ENCODE data around the gene SMYD3. TPM values are rescaled to one million over a fixed set of nuclear protein-coding genes. Genes with fewer than 3 reads are reported as not detected.

The SMYD3 gene
- polyA plus RNA-seq, 2 of the 4 experiments (the other 2 are of a cell fraction), result 18.2 to 35.2 TPM

DNA sequence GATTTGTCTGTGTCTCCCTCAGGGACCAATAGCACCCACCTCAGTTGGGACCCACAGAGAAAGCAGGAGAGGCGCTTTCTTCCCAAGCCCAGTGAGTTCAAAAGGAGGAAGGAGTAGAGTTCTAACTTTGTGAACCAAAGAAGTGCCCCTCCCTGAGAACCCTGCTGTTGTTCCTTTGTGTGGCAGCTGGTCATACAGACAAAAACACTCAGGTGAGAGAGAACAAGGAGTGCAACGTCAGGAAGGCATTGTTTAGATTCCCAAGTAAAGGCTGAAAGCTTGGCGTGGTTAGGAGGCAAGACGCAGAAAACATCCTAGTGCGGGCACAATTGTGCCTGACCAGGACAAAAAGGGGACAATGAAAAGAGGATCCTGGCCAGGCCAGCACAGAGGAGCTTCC, 697.7 kb downstream of the SMYD3 start:
- DNase-seq (ENCODE audit: low read depth in 1 of 2, low spot score in 1 of 2) (no peak), ATAC-seq (no peak), FAIRE-seq (no peak)
- no peak overlapping the region for H3K27ac ChIP-seq
- H3K4me2 ChIP-seq, result no peak overlapping the region
- no peaks in the 10 kb centered on the region for H3K9me3 ChIP-seq
- 84% methylated on average over 5 of the region's 5 CpGs for WGBS (ENCODE audit: missing lambda C conversion rate)
- ChIA-PET CTCF (interaction anchor here (0.8 kb wide), 2 partner anchors 16 to 33 kb away, joined by 3 read pairs; no protein-coding TSS in a partner anchor), POLR2A (no interaction called here)
- no peak overlapping the region for H3K4me3 ChIP-seq
- TF ChIP-seq FOSB (CRISPR knock-in tag; IDR thresholded peaks at IDR 0.05) (no peak), NFE2L2 (conservative IDR thresholded peaks at IDR 0.05; ENCODE audit: low read length) (no peak), ZC3H11A (IDR thresholded peaks at IDR 0.05) (no peak), HOXB13 (CRISPR knock-in tag; IDR thresholded peaks at IDR 0.05; ENCODE audit: low read depth) (no peak), EP300 (IDR thresholded peaks at IDR 0.05) (no peak), ZNF302 (CRISPR knock-in tag; IDR thresholded peaks at IDR 0.05) (no peak)
- TF ChIP-seq, protein P1, sequence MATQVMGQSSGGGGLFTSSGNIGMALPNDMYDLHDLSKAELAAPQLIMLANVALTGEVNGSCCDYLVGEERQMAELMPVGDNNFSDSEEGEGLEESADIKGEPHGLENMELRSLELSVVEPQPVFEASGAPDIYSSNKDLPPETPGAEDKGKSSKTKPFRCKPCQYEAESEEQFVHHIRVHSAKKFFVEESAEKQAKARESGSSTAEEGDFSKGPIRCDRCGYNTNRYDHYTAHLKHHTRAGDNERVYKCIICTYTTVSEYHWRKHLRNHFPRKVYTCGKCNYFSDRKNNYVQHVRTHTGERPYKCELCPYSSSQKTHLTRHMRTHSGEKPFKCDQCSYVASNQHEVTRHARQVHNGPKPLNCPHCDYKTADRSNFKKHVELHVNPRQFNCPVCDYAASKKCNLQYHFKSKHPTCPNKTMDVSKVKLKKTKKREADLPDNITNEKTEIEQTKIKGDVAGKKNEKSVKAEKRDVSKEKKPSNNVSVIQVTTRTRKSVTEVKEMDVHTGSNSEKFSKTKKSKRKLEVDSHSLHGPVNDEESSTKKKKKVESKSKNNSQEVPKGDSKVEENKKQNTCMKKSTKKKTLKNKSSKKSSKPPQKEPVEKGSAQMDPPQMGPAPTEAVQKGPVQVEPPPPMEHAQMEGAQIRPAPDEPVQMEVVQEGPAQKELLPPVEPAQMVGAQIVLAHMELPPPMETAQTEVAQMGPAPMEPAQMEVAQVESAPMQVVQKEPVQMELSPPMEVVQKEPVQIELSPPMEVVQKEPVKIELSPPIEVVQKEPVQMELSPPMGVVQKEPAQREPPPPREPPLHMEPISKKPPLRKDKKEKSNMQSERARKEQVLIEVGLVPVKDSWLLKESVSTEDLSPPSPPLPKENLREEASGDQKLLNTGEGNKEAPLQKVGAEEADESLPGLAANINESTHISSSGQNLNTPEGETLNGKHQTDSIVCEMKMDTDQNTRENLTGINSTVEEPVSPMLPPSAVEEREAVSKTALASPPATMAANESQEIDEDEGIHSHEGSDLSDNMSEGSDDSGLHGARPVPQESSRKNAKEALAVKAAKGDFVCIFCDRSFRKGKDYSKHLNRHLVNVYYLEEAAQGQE (IDR thresholded peaks at IDR 0.05), result no peak
- TF ChIP-seq, protein P2, sequence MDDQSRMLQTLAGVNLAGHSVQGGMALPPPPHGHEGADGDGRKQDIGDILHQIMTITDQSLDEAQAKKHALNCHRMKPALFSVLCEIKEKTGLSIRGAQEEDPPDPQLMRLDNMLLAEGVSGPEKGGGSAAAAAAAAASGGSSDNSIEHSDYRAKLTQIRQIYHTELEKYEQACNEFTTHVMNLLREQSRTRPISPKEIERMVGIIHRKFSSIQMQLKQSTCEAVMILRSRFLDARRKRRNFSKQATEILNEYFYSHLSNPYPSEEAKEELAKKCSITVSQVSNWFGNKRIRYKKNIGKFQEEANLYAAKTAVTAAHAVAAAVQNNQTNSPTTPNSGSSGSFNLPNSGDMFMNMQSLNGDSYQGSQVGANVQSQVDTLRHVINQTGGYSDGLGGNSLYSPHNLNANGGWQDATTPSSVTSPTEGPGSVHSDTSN (IDR thresholded peaks at IDR 0.05), result no peak
- no peaks in the 10 kb centered on the region for H3K4me1 ChIP-seq

DNA sequence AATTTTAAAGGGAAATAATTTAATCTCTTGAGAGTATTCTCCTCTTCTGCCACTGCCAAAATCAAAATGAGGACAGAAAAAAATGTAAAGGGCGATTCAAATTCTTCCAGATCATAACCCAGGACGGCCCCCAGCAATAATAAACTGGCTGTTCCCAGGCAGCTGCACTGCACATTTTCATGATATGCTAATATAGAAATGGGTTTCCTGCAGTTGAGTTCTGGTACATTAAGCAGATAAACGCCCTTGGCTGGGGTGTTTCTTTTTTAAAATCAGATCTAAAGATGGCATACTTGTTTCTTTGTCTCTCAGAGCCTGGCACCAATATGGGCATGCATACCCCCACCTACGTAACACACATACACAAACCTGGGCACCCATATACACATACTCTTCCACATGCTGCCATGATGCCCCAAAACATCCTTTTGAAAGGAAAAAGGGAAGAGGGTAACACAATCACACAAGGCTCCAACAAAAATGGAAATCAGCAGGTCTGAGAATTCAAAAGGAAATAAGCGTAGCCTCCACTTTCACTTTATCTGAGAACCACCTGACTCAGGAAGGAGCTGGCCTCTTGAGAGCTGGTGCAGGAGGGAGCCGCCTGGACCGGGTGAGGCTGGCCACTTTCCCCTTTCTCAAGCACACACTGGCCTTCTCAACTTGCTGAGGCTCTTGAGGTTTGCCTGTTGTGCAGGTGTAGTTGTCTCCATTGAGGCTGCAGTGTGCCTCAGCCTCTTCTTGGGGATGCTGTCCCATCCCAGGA, 698.9 kb downstream of the SMYD3 start:
- ATAC-seq (no peak), FAIRE-seq (no peak), DNase-seq (ENCODE audit: low read depth in 1 of 2, low spot score in 1 of 2) (no peak)
- 61% methylated on average over 7 of the region's 7 CpGs for WGBS (ENCODE audit: missing lambda C conversion rate)
- POLR2A ChIA-PET, result no interaction called here
- H3K4me1 ChIP-seq, result no peaks in the 10 kb centered on the region
- TF ChIP-seq RNF2 (IDR thresholded peaks at IDR 0.05; ENCODE audit: borderline replicate concordance, low read depth) (no peak), HOXB5 (CRISPR knock-in tag; IDR thresholded peaks at IDR 0.05) (no peak), HEYL (CRISPR knock-in tag; IDR thresholded peaks at IDR 0.05) (no peak), JUNB (IDR thresholded peaks at IDR 0.05) (no peak), MYC (IDR thresholded peaks at IDR 0.05; ENCODE audit: borderline replicate concordance, low read length) (no peak), POLR2A (IDR thresholded peaks at IDR 0.05; ENCODE audit: low read length) (no peak), HDAC2 (IDR thresholded peaks at IDR 0.05) (no peak), CBX8 (IDR thresholded peaks at IDR 0.05) (no peak)
- TF ChIP-seq, protein P3, sequence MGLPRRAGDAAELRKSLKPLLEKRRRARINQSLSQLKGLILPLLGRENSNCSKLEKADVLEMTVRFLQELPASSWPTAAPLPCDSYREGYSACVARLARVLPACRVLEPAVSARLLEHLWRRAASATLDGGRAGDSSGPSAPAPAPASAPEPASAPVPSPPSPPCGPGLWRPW (IDR thresholded peaks at IDR 0.05), result no peak
- TF ChIP-seq, protein P4, sequence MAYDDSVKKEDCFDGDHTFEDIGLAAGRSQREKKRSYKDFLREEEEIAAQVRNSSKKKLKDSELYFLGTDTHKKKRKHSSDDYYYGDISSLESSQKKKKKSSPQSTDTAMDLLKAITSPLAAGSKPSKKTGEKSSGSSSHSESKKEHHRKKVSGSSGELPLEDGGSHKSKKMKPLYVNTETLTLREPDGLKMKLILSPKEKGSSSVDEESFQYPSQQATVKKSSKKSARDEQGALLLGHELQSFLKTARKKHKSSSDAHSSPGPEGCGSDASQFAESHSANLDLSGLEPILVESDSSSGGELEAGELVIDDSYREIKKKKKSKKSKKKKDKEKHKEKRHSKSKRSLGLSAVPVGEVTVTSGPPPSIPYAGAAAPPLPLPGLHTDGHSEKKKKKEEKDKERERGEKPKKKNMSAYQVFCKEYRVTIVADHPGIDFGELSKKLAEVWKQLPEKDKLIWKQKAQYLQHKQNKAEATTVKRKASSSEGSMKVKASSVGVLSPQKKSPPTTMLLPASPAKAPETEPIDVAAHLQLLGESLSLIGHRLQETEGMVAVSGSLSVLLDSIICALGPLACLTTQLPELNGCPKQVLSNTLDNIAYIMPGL (CRISPR knock-in tag; IDR thresholded peaks at IDR 0.05; ENCODE audit: borderline replicate concordance), result no peak
- TF ChIP-seq, protein P2 (IDR thresholded peaks at IDR 0.05), result no peak
- TF ChIP-seq, protein P5, sequence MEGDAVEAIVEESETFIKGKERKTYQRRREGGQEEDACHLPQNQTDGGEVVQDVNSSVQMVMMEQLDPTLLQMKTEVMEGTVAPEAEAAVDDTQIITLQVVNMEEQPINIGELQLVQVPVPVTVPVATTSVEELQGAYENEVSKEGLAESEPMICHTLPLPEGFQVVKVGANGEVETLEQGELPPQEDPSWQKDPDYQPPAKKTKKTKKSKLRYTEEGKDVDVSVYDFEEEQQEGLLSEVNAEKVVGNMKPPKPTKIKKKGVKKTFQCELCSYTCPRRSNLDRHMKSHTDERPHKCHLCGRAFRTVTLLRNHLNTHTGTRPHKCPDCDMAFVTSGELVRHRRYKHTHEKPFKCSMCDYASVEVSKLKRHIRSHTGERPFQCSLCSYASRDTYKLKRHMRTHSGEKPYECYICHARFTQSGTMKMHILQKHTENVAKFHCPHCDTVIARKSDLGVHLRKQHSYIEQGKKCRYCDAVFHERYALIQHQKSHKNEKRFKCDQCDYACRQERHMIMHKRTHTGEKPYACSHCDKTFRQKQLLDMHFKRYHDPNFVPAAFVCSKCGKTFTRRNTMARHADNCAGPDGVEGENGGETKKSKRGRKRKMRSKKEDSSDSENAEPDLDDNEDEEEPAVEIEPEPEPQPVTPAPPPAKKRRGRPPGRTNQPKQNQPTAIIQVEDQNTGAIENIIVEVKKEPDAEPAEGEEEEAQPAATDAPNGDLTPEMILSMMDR (IDR thresholded peaks at IDR 0.05), result no peak
- no peak overlapping the region for H3K4me3 ChIP-seq
- CTCF ChIA-PET, result no interaction called here
- H3K27ac ChIP-seq, result no peak overlapping the region
- H3K9me3 ChIP-seq, result no peaks in the 10 kb centered on the region
- no peak overlapping the region for H3K4me2 ChIP-seq
